NCI-H526 (cell line): ENCODE measurements around the gene PDLIM7.
"Not testable (repeated sequence)": the region's sequence is repeated elsewhere in the genome, so short reads cannot be mapped to it uniquely, and the experiment has no call there.

Experiments used
- DNase-seq, 2 experiments: peaks; one replicate each; lab custom pipeline; 2025; lab: John Stamatoyannopoulos, UW

Gene PDLIM7

GRCh38 chr5:177491983-177492746, 5.2 kb downstream of the PDLIM7 start:
- no peak for DNase-seq

GRCh38 chr5:177491429-177491945, 5.9 kb downstream of the PDLIM7 start:
- DNase-seq = peak; percentile 35 to 84

GRCh38 chr5:177490992-177491391, 6.4 kb downstream of the PDLIM7 start:
- DNase-seq = no peak

- DNase-seq = no peak
Observed at GRCh38 chr5:177490311-177490991, 7.0 kb downstream of the PDLIM7 start.

GRCh38 chr5:177489119-177489716, 8.2 kb downstream of the PDLIM7 start:
- DNase-seq = peak in 1 of 2 experiments; percentile 23

GRCh38 chr5:177487975-177488374, 9.4 kb downstream of the PDLIM7 start:
- DNase-seq = no peak

GRCh38 chr5:177487144-177487543, 10.3 kb downstream of the PDLIM7 start:
- no peak for DNase-seq

DNA sequence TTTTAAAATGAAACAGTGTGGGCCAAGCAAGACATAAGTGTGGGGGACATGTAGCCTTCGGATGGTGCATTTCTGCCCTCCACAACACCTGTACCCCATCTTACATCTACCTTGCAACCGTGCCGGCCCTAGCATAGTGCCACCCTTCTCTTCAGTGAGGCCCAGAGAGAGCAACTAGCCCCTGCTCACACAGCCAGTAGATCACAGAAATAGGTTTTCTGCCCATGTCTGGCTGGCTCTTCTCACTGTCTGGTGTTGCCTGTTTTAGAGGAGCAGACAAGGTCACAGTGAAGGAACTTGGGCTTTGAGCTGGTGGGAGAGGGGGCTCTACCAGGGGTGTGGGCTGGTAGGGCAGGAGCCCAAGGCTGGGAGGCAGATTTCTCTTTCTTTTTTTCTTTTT, 11.1 kb downstream of the PDLIM7 start:
- DNase-seq = no peak

DNA sequence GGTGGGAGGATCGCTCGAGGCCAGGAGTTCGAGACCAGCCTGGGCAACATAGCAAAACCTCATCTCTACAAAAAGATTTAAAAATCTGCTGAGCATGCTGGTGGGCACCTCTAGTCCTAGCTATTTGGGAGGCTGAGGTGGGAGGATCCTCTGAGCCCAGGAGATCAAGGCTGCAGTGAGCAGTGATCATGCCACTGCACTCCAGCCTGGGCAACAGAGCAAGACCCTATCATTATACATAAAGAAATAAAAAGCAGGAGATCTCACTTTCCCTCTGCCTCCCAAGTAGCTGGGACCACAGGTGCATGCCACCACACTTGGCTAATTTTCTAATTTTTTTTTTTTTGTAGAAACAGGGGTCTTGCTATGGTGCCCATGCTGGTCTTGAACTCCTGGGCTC, 11.7 kb downstream of the PDLIM7 start:
- not testable (repeated sequence) for DNase-seq

- DNase-seq = no peak
Observed at GRCh38 chr5:177484902-177485549, 12.4 kb downstream of the PDLIM7 start.

GRCh38 chr5:177483994-177484901, 13.2 kb downstream of the PDLIM7 start:
- DNase-seq = no peak

DNA sequence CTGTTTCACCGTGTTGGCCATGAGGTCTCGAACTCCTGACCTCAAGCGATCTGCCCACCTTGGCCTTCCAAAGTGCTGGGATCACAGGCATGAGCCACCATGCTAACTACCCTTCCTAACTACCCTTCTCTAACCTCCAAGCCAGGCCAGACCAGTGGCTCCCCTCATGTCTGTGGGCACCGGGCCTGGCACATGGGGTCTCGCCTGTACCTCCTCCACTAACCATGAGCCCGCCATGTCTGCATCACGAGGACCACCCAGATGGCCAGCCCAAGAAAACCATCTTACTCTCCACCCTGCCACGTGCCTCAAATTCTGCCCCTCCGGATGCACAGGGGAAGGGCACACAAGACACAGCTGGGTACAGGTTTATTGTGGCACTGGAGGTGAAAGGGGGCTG, 14.4 kb downstream of the PDLIM7 start:
- DNase-seq = no peak

DNA sequence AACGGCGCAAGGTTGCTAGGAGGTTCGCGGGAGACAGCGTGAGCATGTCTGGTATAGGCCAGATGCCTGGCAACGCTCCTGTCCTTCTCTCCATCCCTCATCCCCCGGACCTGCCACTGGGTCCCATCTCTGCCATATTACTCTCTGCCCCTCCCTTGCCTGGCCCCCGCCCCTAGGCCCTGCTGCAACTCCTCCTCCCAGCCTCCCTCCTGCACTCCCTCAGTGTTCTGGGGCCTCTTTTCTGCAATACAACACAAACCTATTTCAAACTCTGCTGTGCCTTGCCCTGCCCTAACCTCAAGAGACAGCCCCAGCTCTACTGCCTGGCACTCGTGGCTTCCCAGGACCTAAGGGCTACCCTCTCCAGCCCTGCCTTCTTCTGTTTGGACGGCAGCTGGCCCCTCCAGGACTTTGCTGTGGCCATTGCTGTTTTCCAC, 15.0 kb downstream of the PDLIM7 start:
- no peak for DNase-seq

GRCh38 chr5:177479774-177480173, 17.6 kb downstream of the PDLIM7 start:
- no peak for DNase-seq

DNA sequence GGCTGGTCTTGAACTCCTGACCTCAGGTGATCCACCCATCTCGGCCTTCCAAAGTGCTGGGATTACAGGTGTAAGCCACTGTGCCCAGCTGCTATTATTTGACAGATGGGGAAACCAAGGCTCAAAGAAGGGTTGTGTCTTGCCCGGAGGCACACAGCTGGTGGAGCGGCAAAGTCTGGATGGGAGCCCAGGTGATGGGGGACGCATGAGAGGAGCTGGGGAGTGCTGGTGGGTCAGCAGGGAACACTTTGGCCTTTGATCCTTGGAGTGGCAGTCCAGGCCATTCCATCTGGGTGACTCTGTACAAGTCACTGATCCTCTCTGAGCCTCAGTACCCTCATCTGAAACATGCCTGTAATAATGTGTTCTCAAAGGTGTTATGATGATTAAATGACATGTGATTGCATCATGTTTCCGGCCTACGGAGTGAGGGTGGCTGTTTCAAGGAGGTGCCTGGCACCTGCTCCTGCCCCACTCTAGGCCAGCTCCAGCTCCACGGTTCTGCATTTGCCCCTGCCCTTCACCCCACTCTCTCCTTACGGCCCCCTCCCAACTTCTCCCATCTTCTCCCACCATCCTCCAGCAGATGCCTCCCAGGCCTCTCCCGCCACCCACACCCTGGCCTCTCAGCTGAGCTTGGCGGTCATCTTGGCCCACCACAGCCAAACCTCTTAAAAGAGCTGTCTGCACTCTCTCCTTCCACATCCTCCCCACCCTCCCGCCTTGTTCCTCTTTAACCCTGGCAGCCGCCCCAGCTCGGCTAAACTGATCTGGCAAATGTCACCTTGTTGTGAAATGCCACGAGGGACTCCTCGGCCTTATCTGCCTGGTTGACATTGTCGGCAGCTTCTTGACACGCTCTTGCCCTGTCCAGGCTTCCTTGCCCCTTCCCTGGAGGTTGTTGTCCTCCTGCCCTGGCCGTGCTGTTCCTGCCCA, 18.4 kb downstream of the PDLIM7 start:
- DNase-seq = no peak

DNA sequence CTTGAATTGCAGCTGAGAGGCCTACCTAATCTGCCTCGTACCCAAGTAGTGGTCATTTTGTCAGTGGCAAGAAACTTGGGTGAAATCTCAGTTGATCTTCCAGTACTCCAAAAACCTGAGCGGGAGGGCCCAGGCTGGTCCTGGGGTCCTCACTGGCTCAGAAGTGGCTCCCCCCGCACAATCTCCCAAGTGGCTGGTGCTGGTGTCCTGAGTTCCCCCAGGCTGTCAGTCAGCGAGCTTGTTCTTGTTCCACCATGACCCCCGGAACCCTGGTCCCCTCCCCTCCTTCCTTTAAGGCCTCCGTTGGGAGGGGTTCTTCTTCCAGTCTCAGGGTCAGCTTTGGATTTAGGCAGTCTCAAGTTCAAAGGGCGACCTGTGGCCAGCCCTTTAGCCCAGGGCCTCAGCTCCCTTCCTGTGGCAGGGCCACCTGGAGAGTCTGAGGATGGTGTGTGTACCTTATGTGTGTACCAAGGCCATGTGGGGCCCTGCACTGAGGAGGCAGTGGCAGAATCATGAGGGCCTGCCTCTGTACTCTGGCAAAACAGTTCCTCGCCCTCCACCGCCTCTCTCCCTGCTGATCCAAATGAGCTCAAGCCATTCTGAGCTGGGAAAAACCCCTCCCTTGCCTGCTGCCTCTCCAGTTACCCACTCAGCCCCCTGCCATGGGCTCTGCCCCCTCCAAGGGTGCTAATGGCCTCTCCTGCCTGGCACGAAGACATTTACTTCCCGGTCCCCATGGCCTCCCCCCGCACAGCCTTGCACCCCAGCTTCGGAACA, 19.5 kb downstream of the PDLIM7 start:
- DNase-seq = no peak

GRCh38 chr5:177476531-177477233, 20.7 kb downstream of the PDLIM7 start:
- no peak for DNase-seq

DNA sequence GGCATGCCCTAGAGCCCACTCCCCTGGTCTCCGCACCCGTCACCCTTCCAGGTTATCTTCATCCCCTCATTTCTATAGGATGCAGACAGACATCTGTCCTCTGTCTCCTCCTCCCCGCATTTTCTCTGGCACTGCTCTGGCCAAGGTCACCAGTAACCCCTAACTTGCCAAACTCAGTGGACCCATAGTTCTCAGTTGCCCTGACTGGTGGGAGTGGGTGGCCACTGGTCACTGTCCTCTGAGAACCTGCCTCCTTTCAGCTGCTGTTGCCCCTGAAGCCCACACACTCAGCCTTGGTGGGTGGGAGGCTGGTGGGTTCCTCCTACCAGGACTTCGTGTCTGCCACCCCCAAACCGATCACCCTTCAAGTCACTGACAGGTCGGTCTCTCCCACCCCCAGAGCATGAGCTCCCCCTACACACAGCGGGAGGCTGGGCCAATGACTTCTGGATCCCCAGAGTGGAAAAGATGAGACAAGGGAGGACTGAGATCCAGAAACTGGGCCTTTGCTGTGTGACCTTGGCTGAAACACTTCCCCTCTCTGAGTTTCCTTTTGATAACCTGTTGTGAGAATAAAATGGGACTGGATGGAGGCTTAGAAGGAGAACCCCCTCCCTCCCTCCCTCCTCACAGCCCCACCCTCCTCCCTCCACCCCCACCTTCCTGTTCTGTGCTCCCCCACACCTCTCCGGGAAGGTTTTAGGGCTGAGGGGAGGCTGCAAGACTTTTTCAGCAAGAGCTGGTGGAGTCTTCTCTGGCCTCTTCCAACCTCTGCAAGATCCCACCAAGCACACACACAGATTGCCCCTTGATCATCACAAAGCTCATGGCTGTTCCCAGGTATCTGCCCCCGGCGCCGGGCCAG, 21.6 kb downstream of the PDLIM7 start:
- DNase-seq = no peak
